Transverse colon (tissue), 4 donors: Measurements from ENCODE around the gene GGA1.

Source experiments
- EP300 ChIP-seq: sonication (generic); formaldehyde crosslinking; IDR thresholded peaks from one replicate; pipeline ENCODE4 v1.6.1; 2017; ENCODE audit warnings: antibody characterized with exemption, low read depth
- POLR2A ChIP-seq: fragments of 450-650 bp; IDR thresholded peaks from one replicate; pipeline ENCODE4 v1.6.1; 2016; ENCODE audit warnings: antibody characterized with exemption, mild to moderate bottlenecking, moderate library complexity
- POLR2AphosphoS5 ChIP-seq, 3 donors: sonication (generic); formaldehyde crosslinking; IDR thresholded peaks; one replicate each; pipeline ENCODE4 v1.6.1; 2016; ENCODE audit warnings: antibody characterized with exemption in 3 of 3
- TF ChIP-seq, protein P1 (sequence below), 5 experiments: fragments of 200-600 bp in 3 of 5; fragments of 450-650 bp in 2 of 5; sonication (generic) in 3 of 5; IDR thresholded peaks; 1 replicate in 2 of 5; 2 replicates in 3 of 5; pipeline ENCODE4 v1.5.1; 2016 to 2017; ENCODE audit warnings: antibody characterized with exemption in 5 of 5, inconsistent platforms in 3 of 5, mild to moderate bottlenecking in 2 of 5, moderate library complexity in 1 of 5

DNA sequence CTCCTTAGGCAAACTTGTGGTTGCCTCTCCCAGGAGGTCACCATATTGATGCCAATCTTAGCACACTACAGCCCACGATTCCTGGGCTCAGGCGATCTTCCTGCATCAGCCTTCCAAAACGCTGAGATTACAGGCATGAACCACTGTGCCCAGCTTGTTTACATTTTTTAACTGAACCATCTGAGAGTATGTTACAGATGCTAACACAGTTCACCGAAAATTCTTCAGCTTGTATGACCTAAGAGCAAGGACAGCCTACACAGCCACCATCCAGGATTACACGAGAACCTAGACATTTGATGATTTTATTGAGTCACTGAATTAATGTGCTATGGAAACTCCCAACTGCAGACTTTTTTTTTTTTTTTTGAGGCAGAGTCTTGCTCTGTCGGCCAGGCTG, 61.0 kb downstream of the GGA1 start:
- TF ChIP-seq EP300 (no peak), POLR2A (no peak), POLR2AphosphoS5 (IDR thresholded peaks at IDR 0.05) (no peak)
- TF ChIP-seq, protein P1, sequence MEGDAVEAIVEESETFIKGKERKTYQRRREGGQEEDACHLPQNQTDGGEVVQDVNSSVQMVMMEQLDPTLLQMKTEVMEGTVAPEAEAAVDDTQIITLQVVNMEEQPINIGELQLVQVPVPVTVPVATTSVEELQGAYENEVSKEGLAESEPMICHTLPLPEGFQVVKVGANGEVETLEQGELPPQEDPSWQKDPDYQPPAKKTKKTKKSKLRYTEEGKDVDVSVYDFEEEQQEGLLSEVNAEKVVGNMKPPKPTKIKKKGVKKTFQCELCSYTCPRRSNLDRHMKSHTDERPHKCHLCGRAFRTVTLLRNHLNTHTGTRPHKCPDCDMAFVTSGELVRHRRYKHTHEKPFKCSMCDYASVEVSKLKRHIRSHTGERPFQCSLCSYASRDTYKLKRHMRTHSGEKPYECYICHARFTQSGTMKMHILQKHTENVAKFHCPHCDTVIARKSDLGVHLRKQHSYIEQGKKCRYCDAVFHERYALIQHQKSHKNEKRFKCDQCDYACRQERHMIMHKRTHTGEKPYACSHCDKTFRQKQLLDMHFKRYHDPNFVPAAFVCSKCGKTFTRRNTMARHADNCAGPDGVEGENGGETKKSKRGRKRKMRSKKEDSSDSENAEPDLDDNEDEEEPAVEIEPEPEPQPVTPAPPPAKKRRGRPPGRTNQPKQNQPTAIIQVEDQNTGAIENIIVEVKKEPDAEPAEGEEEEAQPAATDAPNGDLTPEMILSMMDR (IDR thresholded peaks at IDR 0.05), result no peak
